Activated naive CD8-positive, alpha-beta T cell treated with anti-CD3 and anti-CD28 coated beads, Interleukin-2, amount 10 ng/mL, durations not matched to agents 7 days and 5 days (primary cell): Measurements from ENCODE around the gene ARID5A. TPM values are rescaled to one million over a fixed set of nuclear protein-coding genes. Genes with fewer than 3 reads are reported as not detected.
A peak's percentile ranks its signal among the peaks of the same experiment; 100 is the strongest.
"Not testable (repeated sequence)": the region's sequence is repeated elsewhere in the genome, so short reads cannot be mapped to it uniquely, and the experiment has no call there.

ENCODE experiments used
- ATAC-seq: fragments of 150-1000 bp; cut with Tn5 transposase; one replicate; pipeline ENCODE4 v1.10.0; 2021; ENCODE audit warnings: low read depth, moderate library complexity
- POLR2A ChIA-PET: fragments of 350-600 bp; sonication (Branson Sonifier 250); formaldehyde crosslinking; loops from one replicate; lab custom pipeline; 2021; ENCODE audit warnings: antibody characterized with exemption; lab: Charles Lee
- DNase-seq: peaks from one replicate; pipeline ENCODE4 v3.0.0; 2021
- H3K27ac Mint-ChIP-seq: one replicate; pipeline ENCODE4 v1.8.0; 2022; ENCODE audit warnings: mild to moderate bottlenecking, mixed read lengths
- H3K27me3 Mint-ChIP-seq: one replicate; pipeline ENCODE4 v1.8.0; 2022; ENCODE audit warnings: mild to moderate bottlenecking, moderate library complexity, mixed read lengths
- H3K36me3 Mint-ChIP-seq: one replicate; pipeline ENCODE4 v1.8.0; 2021; ENCODE audit warnings: mild to moderate bottlenecking, mixed read lengths
- H3K4me1 Mint-ChIP-seq: one replicate; pipeline ENCODE4 v1.8.0; 2021; ENCODE audit warnings: mixed read lengths
- H3K4me3 Mint-ChIP-seq: one replicate; pipeline ENCODE4 v1.8.0; 2022; ENCODE audit warnings: mild to moderate bottlenecking, moderate library complexity, mixed read lengths
- H3K9me3 Mint-ChIP-seq: one replicate; pipeline ENCODE4 v1.8.0; 2021; ENCODE audit warnings: mixed read lengths
- total RNA-seq, 2 experiments: library from RNA; stranded (reverse); gene quantifications; one replicate each; pipeline ENCODE4 v1.2.3, GENCODE V29; 2021

The ARID5A gene
- total RNA-seq, 2 experiments from 2014 or later, result 62.1 to 62.8 TPM

GRCh38 chr2:96552315-96553175 is 16.0 kb downstream of the ARID5A start:
- Mint-ChIP-seq H3K9me3 (no peaks in the 10 kb centered on the region), H3K27me3 (no peaks in the 10 kb centered on the region), H3K4me3 (no peak overlapping the region), H3K4me1 (peaks cover 9% of the 10 kb centered on the region), H3K27ac (no peak overlapping the region), H3K36me3 (peaks cover 6% of the 10 kb centered on the region)
- POLR2A ChIA-PET, result interaction anchor here (0.7 to 3.5 kb wide), 4 partner anchors 14 to 34 kb away, joined by 3 to 35 read pairs (median 10); partner anchors contain the start of gene ARID5A
- DNase-seq (no peak), ATAC-seq (no peak)

- peaks cover 5% of the 10 kb centered on the region for H3K36me3 Mint-ChIP-seq
- no peak overlapping the region for H3K27ac Mint-ChIP-seq
- no peak for DNase-seq
- H3K4me3 Mint-ChIP-seq, result peak overlapping the region; percentile 46
- peaks cover 8% of the 10 kb centered on the region for H3K4me1 Mint-ChIP-seq
- no peak for ATAC-seq
- H3K27me3 Mint-ChIP-seq, result no peaks in the 10 kb centered on the region
- no peaks in the 10 kb centered on the region for H3K9me3 Mint-ChIP-seq
- POLR2A ChIA-PET, result interaction anchor here (1.0 to 3.5 kb wide), 10 partner anchors 9 to 286 kb away, joined by 3 to 35 read pairs (median 6); partner anchors contain the start of gene ARID5A
These were observed 16.8 kb downstream of the ARID5A start for GRCh38 chr2:96553176-96553956.

DNA sequence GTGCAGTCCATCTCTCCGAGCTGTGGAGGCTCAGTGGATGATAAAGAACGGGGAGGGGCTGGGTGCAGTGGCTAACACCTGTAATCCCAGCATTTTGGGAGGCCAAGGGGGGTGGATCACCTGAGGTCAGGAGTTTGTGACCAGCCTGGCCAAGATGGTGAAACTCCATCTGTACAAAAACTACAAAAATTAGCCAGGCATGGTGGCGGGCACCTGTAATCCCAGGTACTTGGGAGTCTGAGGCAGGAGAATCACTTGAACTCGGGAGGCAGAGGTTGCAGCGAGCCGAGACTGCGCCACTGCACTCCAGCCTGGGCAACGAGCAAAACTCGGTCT is 17.4 kb downstream of the ARID5A start:
- H3K36me3 Mint-ChIP-seq, DNase-seq, H3K9me3 Mint-ChIP-seq, H3K4me1 Mint-ChIP-seq, H3K27me3 Mint-ChIP-seq, ATAC-seq, H3K27ac Mint-ChIP-seq: not testable (repeated sequence)
- peak overlapping the region; percentile 46 for H3K4me3 Mint-ChIP-seq
- POLR2A ChIA-PET, result interaction anchor here (1.0 to 3.5 kb wide), 10 partner anchors 10 to 287 kb away, joined by 3 to 35 read pairs (median 6); partner anchors contain the start of gene ARID5A

DNA sequence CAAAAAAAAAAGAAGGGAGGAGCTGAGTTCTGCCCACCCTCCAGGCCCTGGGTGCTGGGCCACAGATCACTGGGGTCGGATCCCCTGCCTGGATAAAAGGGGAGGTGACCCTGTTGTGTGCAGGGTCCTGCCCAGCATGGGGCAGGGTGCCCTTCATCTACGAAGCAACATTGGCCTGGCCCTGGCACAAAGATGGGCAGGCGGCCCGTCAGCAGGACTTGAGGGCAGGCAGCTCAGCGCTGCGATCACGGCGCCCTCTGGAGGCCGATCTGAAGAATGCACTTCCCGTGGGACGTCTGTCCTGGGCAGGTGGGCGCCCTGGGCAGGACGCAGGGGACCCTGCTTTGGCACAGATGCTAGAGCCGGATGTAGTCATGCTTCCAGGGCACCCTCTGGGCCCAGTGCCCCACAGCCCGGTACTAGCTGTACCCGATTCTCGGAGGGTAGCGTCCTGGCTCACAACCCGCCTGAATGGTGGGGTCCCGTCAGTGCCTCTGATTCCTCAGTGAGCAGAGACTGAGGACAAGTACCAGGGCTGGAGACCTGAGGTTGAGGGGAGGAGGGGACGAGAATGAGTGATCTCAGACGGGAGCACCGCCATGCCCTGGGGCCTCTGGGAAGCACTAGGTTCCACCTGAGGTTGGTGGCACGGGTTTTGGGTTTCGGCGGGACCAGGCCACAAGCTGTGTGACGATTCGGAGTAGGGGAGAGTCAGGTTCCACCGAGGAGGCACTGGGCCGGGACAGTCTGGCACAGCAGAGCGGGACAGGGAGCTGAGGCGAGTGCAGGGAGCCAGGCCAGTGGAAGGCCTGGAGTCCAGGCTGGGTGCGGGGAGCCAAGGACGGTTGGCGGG is 18.0 kb downstream of the ARID5A start:
- Mint-ChIP-seq H3K9me3 (no peaks in the 10 kb centered on the region), H3K4me1 (peaks cover 8% of the 10 kb centered on the region), H3K36me3 (peaks cover 5% of the 10 kb centered on the region), H3K27ac (peak overlapping the region; percentile 34), H3K4me3 (no peak overlapping the region), H3K27me3 (no peaks in the 10 kb centered on the region)
- DNase-seq (peak; percentile 80), ATAC-seq (peak; percentile 54)
- POLR2A ChIA-PET, result interaction anchor here (1.0 to 3.5 kb wide), 10 partner anchors 10 to 287 kb away, joined by 3 to 35 read pairs (median 6); partner anchors contain the start of gene ARID5A

GRCh38 chr2:96555146-96555610 is 18.6 kb downstream of the ARID5A start:
- H3K4me1 Mint-ChIP-seq, result peaks cover 8% of the 10 kb centered on the region
- POLR2A ChIA-PET, result interaction anchor here (1.7 to 3.5 kb wide), 4 partner anchors 17 to 148 kb away, joined by 6 to 35 read pairs (median 8); partner anchors contain the start of gene ARID5A
- no peak overlapping the region for H3K4me3 Mint-ChIP-seq
- H3K36me3 Mint-ChIP-seq, result peaks cover 3% of the 10 kb centered on the region
- no peak overlapping the region for H3K27ac Mint-ChIP-seq
- no peak for DNase-seq
- no peaks in the 10 kb centered on the region for H3K9me3 Mint-ChIP-seq
- no peak for ATAC-seq
- H3K27me3 Mint-ChIP-seq, result no peaks in the 10 kb centered on the region

DNA sequence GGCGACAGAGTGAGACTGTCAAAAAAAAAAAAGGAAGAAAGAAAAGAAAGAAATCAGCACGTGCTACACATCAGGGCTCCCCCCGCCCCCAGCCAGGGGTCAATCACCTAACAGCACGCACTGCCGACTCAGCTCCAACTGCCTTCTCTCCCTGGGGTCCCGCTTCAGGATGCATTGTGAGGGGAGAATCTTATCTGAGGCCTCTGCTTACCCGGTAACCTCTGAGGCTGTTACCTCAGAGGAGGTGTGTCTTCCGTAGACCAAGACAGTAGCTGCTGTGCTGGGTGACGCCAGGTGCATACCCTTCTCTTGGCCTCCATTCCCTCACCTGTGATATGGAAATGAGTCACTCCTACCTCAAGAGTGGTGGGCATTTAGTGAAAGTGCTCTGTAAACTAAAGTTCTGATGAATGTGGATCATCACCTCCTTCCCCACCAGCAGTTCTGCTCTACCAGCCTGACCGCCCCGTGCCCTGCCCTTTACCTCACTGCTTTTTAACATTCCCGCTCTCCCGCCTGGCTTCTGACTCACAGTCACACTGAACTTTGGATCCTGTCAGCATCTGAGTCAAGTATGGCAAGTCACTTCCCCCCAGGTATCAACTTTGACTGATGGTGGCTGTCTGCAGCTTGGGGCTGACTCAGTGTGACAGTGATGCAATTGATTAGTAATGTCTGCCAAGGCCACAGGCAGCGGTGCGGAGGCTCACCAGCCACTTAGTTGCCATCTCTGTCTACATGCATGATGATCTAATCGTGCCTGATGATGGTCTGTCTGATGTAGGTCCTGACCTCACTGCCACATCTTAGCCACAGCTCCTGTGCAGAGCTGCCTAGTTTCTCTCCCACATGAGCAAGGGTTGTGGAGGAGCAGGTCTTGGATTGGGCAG is 20.1 kb downstream of the ARID5A start:
- no peak overlapping the region for H3K27ac Mint-ChIP-seq
- H3K9me3 Mint-ChIP-seq, result no peaks in the 10 kb centered on the region
- no peak for DNase-seq
- no peaks in the 10 kb centered on the region for H3K27me3 Mint-ChIP-seq
- POLR2A ChIA-PET, result no interaction called here
- H3K4me3 Mint-ChIP-seq, result no peak overlapping the region
- H3K4me1 Mint-ChIP-seq, result peaks cover 8% of the 10 kb centered on the region
- no peak for ATAC-seq
- peaks cover 3% of the 10 kb centered on the region for H3K36me3 Mint-ChIP-seq

GRCh38 chr2:96557421-96557820 is 20.9 kb downstream of the ARID5A start:
- H3K4me1 Mint-ChIP-seq, H3K27ac Mint-ChIP-seq, DNase-seq, H3K9me3 Mint-ChIP-seq, H3K27me3 Mint-ChIP-seq, H3K36me3 Mint-ChIP-seq, POLR2A ChIA-PET, H3K4me3 Mint-ChIP-seq, ATAC-seq: not testable (repeated sequence)

DNA sequence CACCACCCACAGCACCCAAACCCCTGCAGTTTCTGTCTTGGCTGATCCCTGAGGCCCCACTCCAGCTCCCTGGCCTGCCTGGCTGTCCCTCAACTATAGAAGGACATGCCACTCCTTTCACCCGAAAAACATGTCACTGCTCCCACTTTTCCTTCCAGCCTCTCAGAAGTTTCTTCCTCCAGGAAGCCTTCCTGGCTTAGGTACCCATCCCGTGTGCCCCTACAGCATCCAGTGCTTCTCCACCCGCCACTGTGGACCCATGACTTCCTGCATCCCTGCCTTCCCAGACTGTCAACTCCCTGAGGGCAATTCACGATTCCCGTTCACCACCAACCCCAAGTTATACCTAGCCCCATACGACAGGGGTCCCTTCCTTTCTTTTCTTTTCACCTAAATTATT is 21.5 kb downstream of the ARID5A start:
- DNase-seq (no peak), ATAC-seq (no peak)
- Mint-ChIP-seq H3K36me3 (no peaks in the 10 kb centered on the region), H3K27ac (no peak overlapping the region), H3K9me3 (no peaks in the 10 kb centered on the region), H3K4me3 (no peak overlapping the region), H3K4me1 (peaks cover 6% of the 10 kb centered on the region), H3K27me3 (peaks cover 7% of the 10 kb centered on the region)
- POLR2A ChIA-PET, result no interaction called here

GRCh38 chr2:96558485-96558884 is 21.9 kb downstream of the ARID5A start:
- Mint-ChIP-seq H3K9me3 (no peaks in the 10 kb centered on the region), H3K4me3 (no peak overlapping the region), H3K36me3 (no peaks in the 10 kb centered on the region), H3K4me1 (peaks cover 4% of the 10 kb centered on the region), H3K27me3 (peaks cover 7% of the 10 kb centered on the region), H3K27ac (no peak overlapping the region)
- POLR2A ChIA-PET, result no interaction called here
- DNase-seq (no peak), ATAC-seq (no peak)

DNA sequence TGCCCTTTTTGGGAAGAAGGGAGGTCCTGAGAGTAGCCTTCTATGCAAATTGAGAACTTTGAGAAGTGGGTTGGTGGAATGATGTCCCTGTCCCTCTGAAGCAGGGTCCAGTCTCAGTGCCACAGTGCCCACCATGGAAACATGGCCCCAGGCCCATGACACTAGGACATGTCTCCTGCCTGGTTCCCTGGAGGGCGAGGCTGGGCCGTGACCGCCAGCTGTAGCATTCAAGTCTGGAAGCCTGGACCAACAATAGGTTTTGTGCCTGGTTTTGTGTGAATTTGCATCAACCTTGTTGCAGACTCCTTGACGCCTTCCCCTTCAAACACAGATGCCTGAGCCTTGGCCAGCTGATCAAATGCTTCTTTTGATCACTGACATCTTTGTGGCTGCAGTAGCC is 27.5 kb downstream of the ARID5A start:
- Mint-ChIP-seq H3K4me1 (no peaks in the 10 kb centered on the region), H3K27me3 (peaks cover 14% of the 10 kb centered on the region), H3K4me3 (no peak overlapping the region), H3K27ac (no peak overlapping the region), H3K36me3 (peaks cover 1% of the 10 kb centered on the region), H3K9me3 (no peaks in the 10 kb centered on the region)
- no peak for DNase-seq
- no peak for ATAC-seq
- POLR2A ChIA-PET, result no interaction called here

- DNase-seq (no peak), ATAC-seq (no peak)
- H3K27ac Mint-ChIP-seq, result no peak overlapping the region
- peaks cover 14% of the 10 kb centered on the region for H3K27me3 Mint-ChIP-seq
- POLR2A ChIA-PET, result no interaction called here
- H3K9me3 Mint-ChIP-seq, result no peaks in the 10 kb centered on the region
- H3K36me3 Mint-ChIP-seq, result peaks cover 1% of the 10 kb centered on the region
- H3K4me3 Mint-ChIP-seq, result no peak overlapping the region
- H3K4me1 Mint-ChIP-seq, result no peaks in the 10 kb centered on the region
These were observed 28.0 kb downstream of the ARID5A start for GRCh38 chr2:96564563-96564962.

DNA sequence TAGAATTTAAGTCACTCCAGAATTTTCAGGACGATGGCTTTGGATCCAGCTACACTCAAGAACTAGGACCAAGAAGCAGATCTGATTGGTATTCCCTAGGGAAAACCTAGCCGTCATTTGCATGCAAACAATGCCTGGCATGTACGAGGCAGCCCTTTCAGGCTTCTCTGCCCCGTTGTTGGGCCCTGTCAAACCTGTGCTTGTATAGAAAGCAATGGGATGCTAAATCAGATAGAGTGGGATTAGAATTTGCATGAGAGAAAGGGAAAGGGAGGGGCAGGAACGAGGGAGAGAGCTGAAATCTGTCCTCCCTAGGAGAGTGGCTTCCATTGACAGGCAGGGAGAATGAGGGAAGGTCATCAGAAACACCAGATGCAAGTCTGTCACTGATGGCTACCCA is 28.6 kb downstream of the ARID5A start:
- ATAC-seq, result no peak
- no peak for DNase-seq
- peaks cover 1% of the 10 kb centered on the region for H3K36me3 Mint-ChIP-seq
- no peaks in the 10 kb centered on the region for H3K9me3 Mint-ChIP-seq
- peaks cover 14% of the 10 kb centered on the region for H3K27me3 Mint-ChIP-seq
- POLR2A ChIA-PET, result no interaction called here
- no peak overlapping the region for H3K4me3 Mint-ChIP-seq
- no peak overlapping the region for H3K27ac Mint-ChIP-seq
- H3K4me1 Mint-ChIP-seq, result no peaks in the 10 kb centered on the region
